NCI-H187 treated with DMSO at 0.1 percent for 48 hours (cell line): ENCODE measurements around the gene TTC33.
"Not testable (repeated sequence)": the region's sequence is repeated elsewhere in the genome, so short reads cannot be mapped to it uniquely, and the experiment has no call there.

Experiments
- DNase-seq: peaks from one replicate; lab custom pipeline; 2025; lab: John Stamatoyannopoulos, UW

Gene TTC33

DNA sequence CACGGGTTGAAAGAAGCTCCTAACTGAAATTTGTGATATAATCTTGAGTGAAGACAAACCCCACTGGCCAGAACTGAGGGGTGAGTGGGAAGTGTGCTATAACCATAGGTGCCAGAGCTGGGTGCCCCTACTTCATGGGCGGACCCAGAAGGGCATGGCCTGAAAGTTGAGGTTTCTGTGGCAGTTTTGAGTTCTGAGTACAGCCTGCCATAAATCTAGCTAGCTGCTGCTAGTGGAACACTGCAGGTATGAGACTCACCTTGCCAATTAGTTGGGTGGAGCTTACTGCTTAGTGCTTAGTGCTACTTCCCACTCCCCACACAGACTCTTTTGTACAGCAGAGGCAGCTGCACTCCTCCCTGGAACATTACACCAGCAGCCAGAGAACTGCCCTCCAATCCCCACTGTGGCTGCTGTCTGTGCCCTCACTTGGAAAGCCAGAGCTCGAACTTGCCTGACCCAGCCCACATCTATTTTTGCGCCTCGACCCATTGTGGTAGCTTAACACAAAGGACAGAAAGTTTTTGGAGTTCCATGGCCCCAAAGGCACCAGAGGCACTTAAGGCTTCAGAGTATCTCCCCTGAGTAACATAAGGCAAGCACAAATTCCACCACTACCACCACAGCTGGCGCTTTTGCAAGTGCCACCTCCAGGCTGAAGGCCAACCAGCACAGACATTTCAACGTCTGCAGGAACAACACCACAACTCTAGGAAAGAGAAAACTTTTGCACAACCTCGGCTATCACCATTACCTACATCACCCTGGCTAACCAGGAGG is 103.1 kb downstream of the TTC33 start:
- no peak for DNase-seq

DNA sequence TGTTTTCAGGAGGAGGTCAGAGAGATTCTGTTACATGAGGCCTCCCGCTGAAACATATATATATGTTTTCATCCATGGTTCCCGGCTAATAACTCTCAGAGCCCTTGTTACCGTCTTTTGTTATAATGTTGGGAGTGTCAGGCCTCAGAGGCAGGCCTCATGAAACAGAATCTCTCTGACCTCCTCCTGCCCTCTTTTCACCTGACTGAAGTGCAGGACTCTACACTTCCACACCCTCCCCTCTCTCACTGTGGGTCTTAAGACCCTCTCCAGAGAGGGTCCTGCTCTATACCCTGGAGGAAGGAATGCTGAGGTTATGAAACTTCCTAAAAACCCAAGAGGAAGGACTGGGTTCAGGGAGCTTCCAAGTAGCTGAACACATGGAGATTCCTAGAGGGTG is 104.6 kb downstream of the TTC33 start:
- no peak for DNase-seq

DNA sequence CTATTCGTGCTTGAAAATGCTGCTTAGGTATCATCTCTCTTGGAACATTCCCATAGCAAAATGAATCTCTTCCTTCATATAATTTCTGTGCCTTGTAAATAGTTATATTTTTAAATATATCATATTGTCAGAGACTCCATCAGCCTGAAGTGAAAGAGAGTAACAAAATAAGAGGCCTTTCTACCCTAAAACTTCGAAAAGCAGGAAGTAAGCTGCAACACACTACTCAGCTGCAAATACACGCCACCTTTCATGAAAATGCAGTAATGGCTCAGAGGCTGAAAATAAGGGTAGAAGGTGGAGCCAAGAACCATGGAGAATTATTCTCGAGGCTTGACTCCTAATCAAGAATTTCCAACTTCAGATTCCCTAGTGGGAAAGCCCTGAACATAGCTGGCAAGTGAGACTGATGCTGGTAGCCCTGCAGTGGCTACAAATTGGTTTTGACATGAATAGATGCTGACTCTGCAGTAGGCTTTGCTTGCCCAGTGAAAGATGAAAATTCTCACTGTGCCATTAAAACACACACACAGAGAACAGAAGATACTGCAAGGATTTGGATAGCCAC is 106.2 kb downstream of the TTC33 start:
- DNase-seq = no peak

DNA sequence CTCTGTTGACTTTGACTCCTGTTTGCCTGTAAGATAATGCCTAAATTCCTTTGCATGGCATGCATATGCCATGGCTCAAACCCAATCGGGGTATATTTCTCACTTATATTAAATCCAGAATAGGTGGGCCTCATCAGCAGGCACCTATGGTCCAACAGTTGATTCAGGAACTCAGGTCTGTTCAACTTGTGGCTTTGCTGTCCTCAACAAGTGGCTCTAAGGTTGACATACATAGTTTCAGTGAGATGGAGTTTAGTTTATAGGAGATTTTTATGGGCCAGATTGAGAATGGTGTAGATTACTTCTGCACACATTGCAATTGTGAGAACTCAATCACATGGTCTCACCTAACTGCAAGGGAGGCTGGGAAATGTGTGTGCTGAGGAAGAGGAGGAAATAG is 107.6 kb downstream of the TTC33 start:
- no peak for DNase-seq

GRCh38 chr5:40646266-40646665 is 109.5 kb downstream of the TTC33 start:
- DNase-seq = no peak

- not testable (repeated sequence) for DNase-seq
These were observed 116.2 kb downstream of the TTC33 start for GRCh38 chr5:40639531-40639930.

DNA sequence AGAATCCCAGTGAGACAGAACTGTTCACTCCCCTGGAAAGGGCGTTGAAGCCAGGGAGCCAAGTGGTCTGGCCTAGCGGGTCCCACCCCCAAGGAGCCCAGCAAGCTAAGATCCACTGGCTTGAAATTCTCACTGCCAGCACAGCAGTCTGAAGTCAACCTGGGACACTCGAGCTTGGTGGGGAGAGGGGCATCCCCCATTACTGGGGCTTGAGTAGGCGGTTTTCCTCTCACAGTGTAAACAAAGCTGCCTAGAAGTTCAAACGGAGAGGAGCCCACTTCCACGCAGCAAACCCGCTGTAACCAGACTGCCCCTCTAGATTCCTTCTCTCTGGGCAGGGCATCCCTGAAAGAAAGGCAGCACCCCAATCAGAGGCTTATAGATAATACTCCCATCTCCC is 121.2 kb downstream of the TTC33 start:
- DNase-seq = no peak

GRCh38 chr5:40634154-40634553 is 121.6 kb downstream of the TTC33 start:
- DNase-seq = no peak

GRCh38 chr5:40631236-40631635 is 124.5 kb downstream of the TTC33 start:
- no peak for DNase-seq

GRCh38 chr5:40630126-40630525 is 125.6 kb downstream of the TTC33 start:
- no peak for DNase-seq

DNA sequence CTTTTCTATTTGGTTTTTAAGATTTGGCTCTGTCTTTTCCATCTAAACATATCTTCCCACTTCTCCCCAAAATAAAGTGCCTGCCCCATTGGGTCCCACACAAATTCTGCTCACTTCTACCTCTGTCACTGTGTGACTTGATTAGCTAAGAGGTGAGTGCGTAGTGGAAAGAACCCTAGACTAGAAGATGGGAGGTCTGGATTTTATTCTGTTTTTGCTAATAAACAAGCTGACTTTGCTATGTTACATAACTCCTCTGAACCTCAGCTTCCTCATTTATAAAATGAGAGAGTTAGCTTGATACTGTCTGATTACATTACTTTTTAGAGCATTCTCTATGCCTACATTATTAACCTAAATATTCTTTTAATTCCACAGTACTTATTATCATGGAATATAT is 127.4 kb downstream of the TTC33 start:
- no peak for DNase-seq

DNA sequence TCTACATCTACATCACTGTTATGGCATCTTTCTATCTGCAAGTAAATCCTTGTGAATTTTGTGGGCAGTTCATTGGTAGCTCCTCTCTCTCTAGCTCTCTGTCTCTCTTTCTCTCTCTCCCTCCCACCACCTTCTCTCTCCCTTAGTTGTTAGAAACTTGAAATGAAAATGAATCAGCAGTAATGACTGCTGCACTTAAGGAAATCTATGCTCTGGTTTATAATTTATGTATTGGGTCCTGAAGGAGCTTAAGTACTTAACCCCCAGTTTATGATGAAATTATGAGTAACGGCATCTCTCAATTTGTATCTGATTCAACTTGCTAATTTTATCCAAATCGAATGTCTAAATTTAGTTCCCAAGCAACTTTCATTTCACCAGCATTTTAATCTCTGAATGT is 128.1 kb downstream of the TTC33 start:
- DNase-seq = no peak

DNA sequence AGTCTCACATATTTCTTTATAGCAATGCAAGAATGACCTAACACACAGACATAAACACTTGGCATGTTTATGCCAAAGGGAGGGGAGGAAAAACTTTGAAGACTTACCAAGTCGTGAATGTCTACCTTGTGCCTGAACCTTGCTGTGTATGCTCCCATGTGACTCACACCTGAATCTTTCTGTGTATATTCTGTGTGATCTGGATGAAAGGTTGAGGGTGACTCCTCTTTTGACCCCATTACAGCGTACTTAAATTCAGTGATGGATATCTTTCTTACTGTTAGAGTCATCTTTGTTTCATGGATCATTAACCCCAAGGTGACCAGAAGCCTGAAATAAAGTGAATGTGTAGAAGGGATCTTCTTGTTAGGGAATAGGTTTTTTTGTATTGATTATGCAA is 129.0 kb downstream of the TTC33 start:
- DNase-seq = no peak

GRCh38 chr5:40623480-40624420 is 132.0 kb downstream of the TTC33 start:
- no peak for DNase-seq

DNA sequence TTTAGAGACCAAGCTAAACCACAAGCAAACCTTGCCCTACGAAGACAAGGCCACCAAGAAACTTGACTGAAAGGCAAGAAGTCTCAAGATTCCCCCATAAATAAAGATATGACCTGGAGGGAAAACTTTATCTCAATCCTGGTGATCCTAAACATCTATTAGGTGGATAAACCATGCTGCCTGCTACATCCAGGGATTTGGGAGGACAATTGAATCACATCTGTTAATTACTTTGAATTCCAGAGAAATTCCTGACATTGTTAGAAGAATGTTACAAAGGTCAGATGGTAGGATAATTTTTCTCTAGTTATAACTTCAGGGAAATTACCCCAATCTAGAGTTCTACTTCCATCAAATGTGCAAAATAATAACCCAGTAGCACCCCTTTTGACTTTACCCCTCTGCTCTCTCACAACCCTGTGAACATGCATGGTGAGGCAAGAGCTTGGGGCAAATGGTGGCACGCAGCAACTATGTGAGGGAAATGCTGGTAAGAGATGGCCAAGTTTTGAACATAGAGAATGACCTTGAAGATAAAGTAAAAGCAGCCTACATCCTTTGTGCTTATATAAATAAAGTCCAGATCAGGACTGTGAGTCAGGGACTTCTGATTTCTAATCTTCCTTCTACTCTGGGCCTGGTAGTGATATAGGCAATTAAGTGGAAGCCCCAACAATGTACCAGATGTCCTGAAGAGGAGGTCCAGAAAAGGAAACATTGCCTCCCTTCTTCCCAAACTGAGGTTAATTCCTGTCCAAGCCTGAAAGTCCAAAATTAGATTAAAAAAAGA is 133.1 kb downstream of the TTC33 start:
- no peak for DNase-seq

DNA sequence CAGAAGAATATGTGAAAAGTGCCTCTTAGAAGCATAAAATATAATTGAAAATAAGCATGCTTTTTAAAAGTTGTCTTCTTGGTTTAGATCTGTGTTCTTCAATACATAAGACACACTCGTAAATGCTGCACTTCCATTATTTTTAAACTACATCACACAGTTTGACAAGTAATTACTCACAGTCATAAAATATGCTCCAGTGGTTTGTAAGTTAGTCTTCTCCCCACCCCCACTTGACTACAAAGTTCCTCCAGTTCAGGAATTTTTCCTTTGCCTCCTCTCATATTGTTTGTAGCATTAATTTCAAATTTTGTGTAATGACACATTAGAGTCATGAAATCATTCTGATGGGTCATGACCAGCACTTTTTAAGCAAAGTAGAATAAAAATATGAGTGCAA is 136.3 kb downstream of the TTC33 start:
- DNase-seq = no peak

GRCh38 chr5:40618926-40619325 is 136.8 kb downstream of the TTC33 start:
- DNase-seq = no peak

DNA sequence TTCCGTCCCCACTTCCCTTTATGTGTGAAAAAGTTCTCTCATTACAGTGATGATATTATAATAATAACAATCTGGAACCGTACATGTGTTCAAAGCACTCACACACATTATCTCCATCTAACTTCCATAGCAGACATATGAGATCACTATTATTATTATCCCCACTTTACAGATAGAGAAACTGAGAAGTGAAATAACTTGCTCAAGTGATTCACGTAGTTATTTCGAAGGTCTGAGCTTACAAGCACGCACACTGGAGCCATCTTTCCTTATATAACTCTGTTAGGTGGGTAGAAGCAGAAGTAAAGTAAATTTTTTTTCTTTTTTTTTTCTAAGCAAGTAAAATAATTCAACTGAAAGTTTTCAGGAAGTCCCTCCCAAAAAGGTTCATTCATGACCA is 139.0 kb downstream of the TTC33 start:
- no peak for DNase-seq

GRCh38 chr5:40615586-40616170 is 140.1 kb downstream of the TTC33 start:
- DNase-seq = no peak

- DNase-seq = no peak
These were observed 140.7 kb downstream of the TTC33 start for GRCh38 chr5:40614923-40615585.

GRCh38 chr5:40614466-40614865 is 141.3 kb downstream of the TTC33 start:
- DNase-seq = no peak
